ENCODE measurements around the gene MAP2K5. TPM values are rescaled to one million over a fixed set of nuclear protein-coding genes. Genes with fewer than 3 reads are reported as not detected.

MAP2K5 gene
- total and polyA plus RNA-seq, 7 donors, result 9.8 to 24.0 (median 16.5) TPM

- WGBS, 3 donors, result 44 to 51% (median 46%) methylated on average over 45 to 54 of the region's 54 CpGs
- H3K36me3 ChIP-seq (ENCODE audit: insufficient read depth in 1 of 2, low read depth in 1 of 2), result no peaks in the 10 kb centered on the region
- H3K9me3 ChIP-seq, result no peaks in the 10 kb centered on the region
- ATAC-seq (no peak), DNase-seq (peak in 1 of 2 donors; percentile 29)
- intact Hi-C loops (cut with DNase I), result no loop called here
- TF ChIP-seq CTCF (IDR thresholded peaks at IDR 0.05), result no peak
- peaks cover 13% of the 10 kb centered on the region for H3K4me1 ChIP-seq
- peaks cover 0 to 97% (median 60%) of the 10 kb centered on the region in 3 donors for H3K27me3 ChIP-seq (ENCODE audit: insufficient read depth in 3 of 3, low read length in 2 of 3)
- no peak overlapping the region for H3K4me3 ChIP-seq
- H3K27ac ChIP-seq, result no peak overlapping the region
Measured at GRCh38 chr15:67828969-67829646, 286.6 kb downstream of the MAP2K5 start.

GRCh38 chr15:67829647-67830504 lies 287.4 kb downstream of the MAP2K5 start:
- H3K9me3 ChIP-seq, result no peaks in the 10 kb centered on the region
- WGBS, 3 donors, result 40 to 56% (median 54%) methylated on average over 49 to 68 of the region's 68 CpGs
- H3K27me3 ChIP-seq (ENCODE audit: insufficient read depth in 3 of 3, low read length in 2 of 3), result peaks cover 0 to 97% (median 58%) of the 10 kb centered on the region in 3 donors
- no peak for ATAC-seq
- intact Hi-C loops (cut with DNase I), result loop anchor here in 1 of 2 donors (10.0 kb wide), 2 partner anchors 325 to 375 kb away; no protein-coding TSS in a partner anchor
- no peaks in the 10 kb centered on the region for H3K36me3 ChIP-seq (ENCODE audit: insufficient read depth in 1 of 2, low read depth in 1 of 2)
- no peak for TF ChIP-seq CTCF (IDR thresholded peaks at IDR 0.05)
- H3K4me3 ChIP-seq, result no peak overlapping the region
- H3K4me1 ChIP-seq, result peaks cover 15% of the 10 kb centered on the region
- no peak overlapping the region for H3K27ac ChIP-seq
- peak in 1 of 2 donors; percentile 44 for DNase-seq

- no peak for TF ChIP-seq CTCF (IDR thresholded peaks at IDR 0.05)
- H3K9me3 ChIP-seq, result no peaks in the 10 kb centered on the region
- H3K27me3 ChIP-seq (ENCODE audit: insufficient read depth in 3 of 3, low read length in 2 of 3), result peaks cover 0 to 90% (median 48%) of the 10 kb centered on the region in 3 donors
- no peaks in the 10 kb centered on the region for H3K36me3 ChIP-seq (ENCODE audit: insufficient read depth in 1 of 2, low read depth in 1 of 2)
- DNase-seq (peak in 1 of 2 donors; percentile 12), ATAC-seq (no peak)
- intact Hi-C loops (cut with DNase I), result loop anchor here in 1 of 2 donors (10.0 kb wide), 2 partner anchors 327 to 377 kb away; no protein-coding TSS in a partner anchor
- peaks cover 11% of the 10 kb centered on the region for H3K4me1 ChIP-seq
- no peak overlapping the region for H3K27ac ChIP-seq
- no peak overlapping the region for H3K4me3 ChIP-seq
Measured at GRCh38 chr15:67831363-67831762, 288.9 kb downstream of the MAP2K5 start.

- peaks cover 11% of the 10 kb centered on the region for H3K4me1 ChIP-seq
Measured at GRCh38 chr15:67832031-67832551, 289.6 kb downstream of the MAP2K5 start.

More at GRCh38 chr15:67832031-67832551, 289.6 kb downstream of the MAP2K5 start:
- ATAC-seq (no peak), DNase-seq (peak in 1 of 2 donors; percentile 29)
- 49 to 53% (median 50%) methylated on average over 9 of the region's 9 CpGs for WGBS, 3 donors
- Histone ChIP-seq H3K4me3 (no peak overlapping the region), H3K9me3 (no peaks in the 10 kb centered on the region), H3K27me3 (ENCODE audit: insufficient read depth in 3 of 3, low read length in 2 of 3) (peaks cover 0 to 83% (median 43%) of the 10 kb centered on the region in 3 donors), H3K36me3 (ENCODE audit: insufficient read depth in 1 of 2, low read depth in 1 of 2) (no peaks in the 10 kb centered on the region), H3K27ac (no peak overlapping the region)
- intact Hi-C loops (cut with DNase I), result loop anchor here in 1 of 2 donors (10.0 kb wide), 2 partner anchors 327 to 377 kb away; no protein-coding TSS in a partner anchor
- no peak for TF ChIP-seq CTCF (IDR thresholded peaks at IDR 0.05)

Data from psoas muscle (tissue), 8 donors.